ENCODE data around the gene GIPC1. TPM values are rescaled to one million over a fixed set of nuclear protein-coding genes. Genes with fewer than 3 reads are reported as not detected.

GIPC1 gene
- polyA plus RNA-seq, 3 donors, result 4.0 to 6.2 (median 4.8) TPM

GRCh38 chr19:14525729-14526128 is 29.8 kb upstream of the GIPC1 start:
- WGBS (ENCODE audit: insufficient coverage), result 87% methylated on average over 4 of the region's 6 CpGs
- Histone ChIP-seq H3K27ac (ENCODE audit: low read depth in 1 of 2, low read length in 2 of 2) (peak overlapping the region in 1 of 2 donors; percentile 9), H3K9ac (ENCODE audit: insufficient read depth, low read length, poor library complexity, severe bottlenecking) (no peak overlapping the region), H3K4me2 (replicated peaks; ENCODE audit: extremely low read depth, low read length, poor library complexity, severe bottlenecking) (no peak overlapping the region), H3K27me3 (ENCODE audit: control insufficient read depth in 2 of 2, insufficient read depth in 2 of 2, low read length in 2 of 2) (no peaks in the 10 kb centered on the region), H3K79me2 (ENCODE audit: insufficient read depth, low read length) (peaks cover 10% of the 10 kb centered on the region), H3K9me3 (replicated peaks in 1 of 2; ENCODE audit: control insufficient read depth in 1 of 2, insufficient read depth in 1 of 2, low read length in 2 of 2) (no peaks in the 10 kb centered on the region), H3K4me3 (replicated peaks in 1 of 3; ENCODE audit: low read depth in 2 of 3, low read length in 3 of 3) (no peak overlapping the region), H3K4me1 (ENCODE audit: control insufficient read depth in 1 of 2, insufficient read depth in 2 of 2, low read length in 2 of 2) (peaks cover 14 to 15% of the 10 kb centered on the region in 2 donors), H3K36me3 (replicated peaks in 1 of 2; ENCODE audit: control insufficient read depth in 1 of 2, insufficient read depth in 2 of 2, low read length in 2 of 2) (no peaks in the 10 kb centered on the region), H4K20me1 (ENCODE audit: insufficient read depth, low read length) (no peaks in the 10 kb centered on the region), H2AFZ (ENCODE audit: insufficient read depth, low read depth, low read length, poor library complexity, severe bottlenecking) (no peak overlapping the region)
- Mint-ChIP-seq H3K27me3 (ENCODE audit: low read depth in 3 of 3) (peaks cover 0 to 4% (median 0%) of the 10 kb centered on the region in 3 donors), H3K27ac (no peak overlapping the region), H3K4me1 (peaks cover 18% of the 10 kb centered on the region), H3K36me3 (no peaks in the 10 kb centered on the region), H3K9me3 (peaks cover 0 to 2% (median 0%) of the 10 kb centered on the region in 7 donors), H3K4me3 (no peak overlapping the region)
- intact Hi-C loops (cut with micrococcal nuclease), result no loop called here
- TF ChIP-seq CTCF (IDR thresholded peaks at IDR 0.05), result no peak
- DNase-seq, result no peak

GRCh38 chr19:14520543-14520942 is 24.6 kb upstream of the GIPC1 start:
- Histone ChIP-seq H3K36me3 (replicated peaks in 1 of 2; ENCODE audit: control insufficient read depth in 1 of 2, insufficient read depth in 2 of 2, low read length in 2 of 2) (peaks cover 11% of the 10 kb centered on the region in 2 donors), H4K20me1 (ENCODE audit: insufficient read depth, low read length) (peaks cover 25% of the 10 kb centered on the region), H3K9me3 (replicated peaks in 1 of 2; ENCODE audit: control insufficient read depth in 1 of 2, insufficient read depth in 1 of 2, low read length in 2 of 2) (no peaks in the 10 kb centered on the region), H3K4me3 (replicated peaks in 1 of 3; ENCODE audit: low read depth in 2 of 3, low read length in 3 of 3) (no peak overlapping the region), H3K79me2 (ENCODE audit: insufficient read depth, low read length) (peaks cover 26% of the 10 kb centered on the region), H3K4me2 (replicated peaks; ENCODE audit: extremely low read depth, low read length, poor library complexity, severe bottlenecking) (no peak overlapping the region), H2AFZ (ENCODE audit: insufficient read depth, low read depth, low read length, poor library complexity, severe bottlenecking) (no peak overlapping the region), H3K4me1 (ENCODE audit: control insufficient read depth in 1 of 2, insufficient read depth in 2 of 2, low read length in 2 of 2) (peaks cover 26 to 30% of the 10 kb centered on the region in 2 donors), H3K27me3 (ENCODE audit: control insufficient read depth in 2 of 2, insufficient read depth in 2 of 2, low read length in 2 of 2) (no peaks in the 10 kb centered on the region), H3K27ac (ENCODE audit: low read depth in 1 of 2, low read length in 2 of 2) (no peak overlapping the region), H3K9ac (ENCODE audit: insufficient read depth, low read length, poor library complexity, severe bottlenecking) (no peak overlapping the region)
- peak overlapping the region in 2 of 7 donors; percentile 38 to 82 for H3K27ac Mint-ChIP-seq
- intact Hi-C loops (cut with micrococcal nuclease), result no loop called here
- no peak for DNase-seq
- WGBS (ENCODE audit: insufficient coverage), result 92% methylated on average over 2 of the region's 4 CpGs
- TF ChIP-seq CTCF (IDR thresholded peaks at IDR 0.05), result no peak
- peaks cover 13 to 17% of the 10 kb centered on the region in 2 donors for H3K36me3 Mint-ChIP-seq
- H3K4me1 Mint-ChIP-seq, result peaks cover 33% of the 10 kb centered on the region
- no peak overlapping the region for H3K4me3 Mint-ChIP-seq
- H3K9me3 Mint-ChIP-seq, result no peaks in the 10 kb centered on the region
- peaks cover 0 to 4% (median 1%) of the 10 kb centered on the region in 3 donors for H3K27me3 Mint-ChIP-seq (ENCODE audit: low read depth in 3 of 3)

Measured in CD14-positive monocyte (primary cell).